K562 (cell line): ENCODE measurements around the gene ODAD3. TPM values are rescaled to one million over a fixed set of nuclear protein-coding genes. Genes with fewer than 3 reads are reported as not detected.

Experiments
- ATAC-seq: fragments of 200-7000 bp; cut with Tn5 transposase; 3 replicates; pipeline ENCODE4 v1.9.1; 2020; ENCODE audit warnings: moderate library complexity
- BruUV-seq: library from RNA; stranded (reverse); fragments of 400-500 nt; replicated peaks from 2 replicates; lab custom pipeline; 2021; lab: Mats Ljungman, UMichigan
- CTCF ChIA-PET: fragments of 300-600 bp; formaldehyde crosslinking; extraction: SDS; loops from one replicate; lab custom pipeline; 2021; ENCODE audit warnings: low intra/inter-chr PET ratio; lab: Yijun Ruan, JAX
- POLR2A ChIA-PET: fragments of 300-600, 350-650 bp; sonication (Branson Sonifier 250); formaldehyde crosslinking; extraction: SDS; loops from one replicate; lab custom pipeline; 2021; ENCODE audit warnings: antibody characterized with exemption, inconsistent platforms; lab: Yijun Ruan, JAX
- DNase-seq, 4 experiments: peaks; one replicate each; pipeline versions ENCODE4 v3.0.0 to v3.0.0-alpha.2; 2011 to 2018; ENCODE audit warnings: low spot score in 3 of 4, mixed read lengths in 3 of 4; ENCODE audit errors: extremely low read depth in 1 of 4
- FAIRE-seq: peaks from 2 replicates; lab custom pipeline; 2011; peaks lifted over from hg19 to GRCh38; lab: Jason Lieb, UNC
- H2AFZ ChIP-seq: 2 replicates; pipeline ENCODE4 v1.6.0; 2011; ENCODE audit warnings: low read depth, low read length, control low read depth, inconsistent platforms
- H3K27ac ChIP-seq: fragments of 200-600 bp; 3 replicates; pipeline ENCODE4 v1.8.0; 2011; ENCODE audit warnings: low read depth, mild to moderate bottlenecking, control low read depth, inconsistent platforms, low read length, moderate library complexity, mixed read lengths; ENCODE audit errors: extremely low read depth
- H3K27me3 ChIP-seq, 2 experiments: fragments of 300-600 bp in 1 of 2; 2 replicates in 1 of 2; 3 replicates in 1 of 2; pipeline versions ENCODE4 v1.6.0 to v1.8.0; 2011; ENCODE audit warnings: inconsistent platforms in 2 of 2, low read length in 2 of 2, mild to moderate bottlenecking in 1 of 2, mixed read lengths in 1 of 2, moderate library complexity in 1 of 2; ENCODE audit not compliant: control insufficient read depth in 2 of 2, insufficient read depth in 2 of 2
- H3K36me3 ChIP-seq: fragments of 300-600 bp; 3 replicates; pipeline ENCODE4 v1.8.0; 2011; ENCODE audit warnings: mild to moderate bottlenecking, low read length, inconsistent platforms; ENCODE audit not compliant: control insufficient read depth, insufficient read depth
- H3K4me1 ChIP-seq, 2 experiments: fragments of 200-600 bp in 1 of 2; replicated peaks in 1 of 2; 2 replicates in 1 of 2; 3 replicates in 1 of 2; pipeline versions ENCODE4 v1.5.1 to v1.8.0; 2011; ENCODE audit warnings: inconsistent platforms in 2 of 2, low read length in 2 of 2, mild to moderate bottlenecking in 1 of 2, mixed read lengths in 1 of 2, moderate library complexity in 1 of 2; ENCODE audit not compliant: control insufficient read depth in 2 of 2, insufficient read depth in 2 of 2
- H3K4me2 ChIP-seq: 2 replicates; pipeline ENCODE4 v1.6.1; 2011; ENCODE audit warnings: low read length, control low read depth, inconsistent platforms, mixed read lengths; ENCODE audit not compliant: insufficient read depth
- H3K4me3 ChIP-seq: fragments of 200-600 bp; sonication (generic), shearing (Covaris generic); 2 replicates; pipeline ENCODE4 v1.5.1; 2016; ENCODE audit warnings: control low read depth, inconsistent platforms
- H3K79me2 ChIP-seq: fragments of 200-600 bp; 3 replicates; pipeline ENCODE4 v1.8.0; 2011; ENCODE audit warnings: low read length, inconsistent platforms; ENCODE audit not compliant: control insufficient read depth, insufficient read depth
- H3K9ac ChIP-seq, 2 experiments: 2 replicates each; pipeline versions ENCODE4 v1.6.0 to v1.6.1; 2011; ENCODE audit warnings: low read depth in 2 of 2, low read length in 2 of 2, control low read depth in 1 of 2, inconsistent platforms in 1 of 2, mild to moderate bottlenecking in 1 of 2, mixed read lengths in 1 of 2; ENCODE audit not compliant: insufficient read depth in 1 of 2
- H3K9me1 ChIP-seq: one replicate; pipeline ENCODE4 v1.6.0; 2011; ENCODE audit warnings: inconsistent platforms, mild to moderate bottlenecking, low read length, moderate library complexity; ENCODE audit not compliant: control insufficient read depth, insufficient read depth
- H3K9me3 ChIP-seq: replicated peaks from 2 replicates; pipeline ENCODE4 v1.5.1; 2011; ENCODE audit warnings: low read depth, low read length, inconsistent platforms; ENCODE audit not compliant: control insufficient read depth, insufficient read depth
- H4K20me1 ChIP-seq: replicated peaks from 2 replicates; pipeline ENCODE4 v1.6.1; 2011; ENCODE audit warnings: low read length, inconsistent platforms, mixed read lengths; ENCODE audit not compliant: control insufficient read depth, insufficient read depth
- POLR2G ChIP-seq: fragments of 200-400 bp; formaldehyde crosslinking; IDR thresholded peaks from 2 replicates; pipeline ENCODE4 v1.6.1; 2017; ENCODE audit warnings: low read depth, mild to moderate bottlenecking, antibody characterized with exemption, low read length, moderate library complexity
- RBFOX2 ChIP-seq: fragments of 200-400 bp; formaldehyde crosslinking; IDR thresholded peaks from 2 replicates; pipeline ENCODE4 v1.6.1; 2017; ENCODE audit warnings: low read depth, mild to moderate bottlenecking, low read length, moderate library complexity
- TARDBP ChIP-seq: fragments of 450-650 bp; IDR thresholded peaks from 2 replicates; pipeline ENCODE4 v1.6.1; 2016
- WGBS: fragments of 100-300 bp; shearing (Covaris generic); methylation state at CpG from one replicate; pipeline ENCODE4 v1.1.6; 2016; ENCODE audit warnings: low coverage, mixed read lengths; ENCODE audit not compliant: insufficient coverage; ENCODE audit errors: missing lambda C conversion rate; 5-methylcytosine and 5-hydroxymethylcytosine counted together
- in situ Hi-C: fragments of 300-500 bp; cut with MboI; formaldehyde crosslinking; loops from 4 replicates; pipeline ENCODE4 v1.15.0; 2018; ENCODE audit warnings: inconsistent platforms, mixed read lengths
- intact Hi-C: fragments of 100-400 bp; cut with micrococcal nuclease; formaldehyde crosslinking; loops from 2 replicates; pipeline ENCODE4 v1.14.2; 2022
- polyA plus RNA-seq, 8 experiments: library from polyadenylated mRNA; depleted of rRNA in 4 of 8; stranded (reverse) in 5 of 8; unstranded in 3 of 8; fragments of >200 nt; fragmentation: Nextera tagmentation in 2 of 8; fragmentation: Illumina TruSeq in 1 of 8; extraction: Ambion mirVana in 2 of 8; extraction: Trizol in 1 of 8; gene quantifications; 2 replicates each; pipeline versions ENCODE4 v1.2.1 to v1.2.3, GENCODE V29; 2011 to 2014; ENCODE audit warnings: inconsistent platforms in 1 of 8, missing spikeins in 1 of 8
- total RNA-seq, 7 experiments: library from RNA; depleted of rRNA in 6 of 7; stranded (reverse); fragments of >200 nt in 6 of 7; fragmentation: Illumina TruSeq in 2 of 7; extraction: Trizol in 2 of 7; gene quantifications; 2 replicates each; pipeline versions ENCODE4 v1.2.1 to v1.2.3, GENCODE V29; 2011 to 2021; ENCODE audit warnings: low replicate concordance in 1 of 7

The ODAD3 gene
- total and polyA plus RNA-seq, 9 of the 15 experiments (the other 6 are each of a cell fraction or from before 2014, with no cell fraction given): 0.07 to 0.72 (median 0.14) TPM; not detected in 2

GRCh38 chr19:11447347-11448262 lies 12.7 kb upstream of the ODAD3 start:
- CTCF ChIA-PET: interaction anchor here (0.6 to 3.0 kb wide), 4 partner anchors 154 to 555 kb away, joined by 3 to 24 read pairs (median 4); partner anchors contain the start of gene KANK2
- TF ChIP-seq TARDBP (no peak), RBFOX2 (peak; percentile 49), POLR2G (peak; percentile 38; the same call in 1 of the 2 replicates)
- TF ChIP-seq, all 486 proteins: peak for 2
- Histone ChIP-seq H3K27ac (no peak overlapping the region), H3K4me2 (no peak overlapping the region), H3K4me1 (peaks cover 0 to 44% of the 10 kb centered on the region in 2 experiments; a peak in 2 of 5 replicates), H3K79me2 (no peaks in the 10 kb centered on the region), H3K9me1 (no peaks in the 10 kb centered on the region), H3K27me3 (no peaks in the 10 kb centered on the region), H3K9me3 (no peaks in the 10 kb centered on the region), H3K4me3 (no peak overlapping the region), H3K9ac (no peak overlapping the region), H2AFZ (no peak overlapping the region), H4K20me1 (no peaks in the 10 kb centered on the region), H3K36me3 (peaks cover 77% of the 10 kb centered on the region; the same call in 1 of the 3 replicates)
- peak in 1 of 4 experiments; percentile 4 for DNase-seq
- no TSS peak for BruUV-seq
- 92% methylated on average over 16 of the region's 35 CpGs for WGBS
- intact Hi-C loops: loop anchor here (2.0 kb wide), 1 partner anchor 153 kb away; no protein-coding TSS in a partner anchor
- in situ Hi-C loops: no loop called here
- ATAC-seq: no peak
- no peak for FAIRE-seq
- POLR2A ChIA-PET: interaction anchor here (0.6 kb wide), 1 partner anchor 39 kb away, joined by 4 read pairs; no protein-coding TSS in a partner anchor
